Esophagus muscularis mucosa (tissue), 4 donors: Measurements from ENCODE around the gene SLC16A1. TPM values are rescaled to one million over a fixed set of nuclear protein-coding genes. Genes with fewer than 3 reads are reported as not detected.

Experiments used
- DNase-seq: peaks from one replicate; pipeline ENCODE4 v3.0.0-alpha.2; 2017; ENCODE audit errors: extremely low spot score
- H3K27ac ChIP-seq, 4 donors: fragments of 200-600 bp; sonication (generic); replicated peaks in 1 of 4; 1 replicate in 3 of 4; 2 replicates in 1 of 4; pipeline ENCODE4 v1.5.1; 2016 to 2019; ENCODE audit warnings: mild to moderate bottlenecking in 1 of 4
- H3K27me3 ChIP-seq, 4 donors: fragments of 200-600 bp; sonication (generic); one replicate each; pipeline versions ENCODE4 v1.5.1 to v1.6.0; 2016 to 2019
- H3K36me3 ChIP-seq, 4 donors: fragments of 200-600 bp; sonication (generic); one replicate each; pipeline ENCODE4 v1.5.1; 2016 to 2019
- H3K4me1 ChIP-seq, 4 donors: fragments of 200-600 bp; sonication (generic); one replicate each; pipeline ENCODE4 v1.5.1; 2016 to 2019
- H3K4me3 ChIP-seq, 4 donors: fragments of 200-600 bp; sonication (generic); 1 replicate in 2 of 4; 2 replicates in 2 of 4; pipeline ENCODE4 v1.5.1; 2016 to 2019; ENCODE audit warnings: mild to moderate bottlenecking in 4 of 4, moderate library complexity in 1 of 4
- H3K9me3 ChIP-seq, 4 donors: fragments of 200-600 bp; sonication (generic); 1 replicate in 3 of 4; 2 replicates in 1 of 4; pipeline ENCODE4 v1.5.1; 2016 to 2019
- CTCF ChIP-seq, 3 experiments: fragments of 200-600 bp in 2 of 3; fragments of 450-650 bp in 1 of 3; sonication (generic) in 2 of 3; IDR thresholded peaks; one replicate each; pipeline ENCODE4 v1.5.1; 2017 to 2019; ENCODE audit warnings: antibody characterized with exemption in 3 of 3, mild to moderate bottlenecking in 2 of 3, moderate library complexity in 1 of 3
- EP300 ChIP-seq: sonication (generic); formaldehyde crosslinking; IDR thresholded peaks from one replicate; pipeline ENCODE4 v1.6.1; 2017; ENCODE audit warnings: antibody characterized with exemption
- POLR2A ChIP-seq: fragments of 450-650 bp; IDR thresholded peaks from one replicate; pipeline ENCODE4 v1.6.1; 2017; ENCODE audit warnings: antibody characterized with exemption, moderate library complexity, mild to moderate bottlenecking, low read depth
- POLR2AphosphoS5 ChIP-seq, 2 donors: sonication (generic); formaldehyde crosslinking; IDR thresholded peaks; one replicate each; pipeline ENCODE4 v1.6.1; 2017; ENCODE audit warnings: antibody characterized with exemption in 2 of 2
- WGBS: methylation state at CpG from one replicate; pipeline ENCODE4 v1.1.5; 2018; 5-methylcytosine and 5-hydroxymethylcytosine counted together
- intact Hi-C: fragments of 100-400 bp; cut with DNase I; formaldehyde crosslinking; loops from one replicate; pipeline ENCODE4 v1.15.1; 2023
- total RNA-seq, 4 donors: library from RNA; depleted of rRNA; stranded (reverse); fragments of >200 nt; gene quantifications; one replicate each; pipeline versions ENCODE4 v1.1.0 to v1.2.1, GENCODE V29; 2016

SLC16A1 gene
- total RNA-seq, 4 donors from 2014 or later: 29.9 to 40.1 (median 33.7) TPM

GRCh38 chr1:112881742-112882127 lies 74.3 kb downstream of the SLC16A1 start:
- Histone ChIP-seq H3K36me3 (no peaks in the 10 kb centered on the region), H3K4me3 (no peak overlapping the region), H3K27me3 (no peaks in the 10 kb centered on the region), H3K9me3 (no peaks in the 10 kb centered on the region), H3K4me1 (peaks cover 3 to 10% (median 8%) of the 10 kb centered on the region in 4 donors), H3K27ac (no peak overlapping the region)
- intact Hi-C loops: loop anchor here (5.0 kb wide), 1 partner anchor 76 kb away; the partner anchor contains the start of gene SLC16A1
- 84% methylated on average over 7 of the region's 8 CpGs for WGBS
- no peak for TF ChIP-seq POLR2A
- no peak for TF ChIP-seq POLR2AphosphoS5 (IDR thresholded peaks at IDR 0.05)
- DNase-seq: no peak

GRCh38 chr1:112879834-112880233 lies 76.2 kb downstream of the SLC16A1 start:
- H3K27ac ChIP-seq: no peak overlapping the region
- intact Hi-C loops: loop anchor here (2.0 to 5.0 kb wide), 2 partner anchors 77 to 163 kb away; partner anchors contain the start of gene SLC16A1
- H3K4me1 ChIP-seq: peaks cover 3 to 10% (median 8%) of the 10 kb centered on the region in 4 donors
- no peaks in the 10 kb centered on the region for H3K9me3 ChIP-seq
- 88% methylated on average over 3 of the region's 3 CpGs for WGBS
- DNase-seq: no peak
- no peaks in the 10 kb centered on the region for H3K27me3 ChIP-seq
- TF ChIP-seq EP300: no peak
- no peak for TF ChIP-seq CTCF (IDR thresholded peaks at IDR 0.05)
- TF ChIP-seq POLR2AphosphoS5 (IDR thresholded peaks at IDR 0.05): no peak
- no peak for TF ChIP-seq POLR2A
- H3K36me3 ChIP-seq: no peaks in the 10 kb centered on the region
- no peak overlapping the region for H3K4me3 ChIP-seq

GRCh38 chr1:112878321-112878720 lies 77.7 kb downstream of the SLC16A1 start:
- Histone ChIP-seq H3K9me3 (no peaks in the 10 kb centered on the region), H3K4me1 (peaks cover 3 to 10% (median 8%) of the 10 kb centered on the region in 4 donors), H3K4me3 (no peak overlapping the region), H3K27ac (no peak overlapping the region), H3K27me3 (peaks cover 0 to 5% (median 0%) of the 10 kb centered on the region in 4 donors), H3K36me3 (no peaks in the 10 kb centered on the region)
- intact Hi-C loops: loop anchor here (2.0 kb wide), 1 partner anchor 164 kb away; no protein-coding TSS in a partner anchor
- no peak for DNase-seq
- WGBS: 73% methylated on average over 7 of the region's 9 CpGs
- TF ChIP-seq CTCF (IDR thresholded peaks at IDR 0.05): no peak
- no peak for TF ChIP-seq EP300
- no peak for TF ChIP-seq POLR2A
- TF ChIP-seq POLR2AphosphoS5 (IDR thresholded peaks at IDR 0.05): no peak

- H3K4me3 ChIP-seq: no peak overlapping the region
- intact Hi-C loops: loop anchor here (2.0 kb wide), 1 partner anchor 165 kb away; no protein-coding TSS in a partner anchor
- no peak overlapping the region for H3K27ac ChIP-seq
- H3K4me1 ChIP-seq: peaks cover 0 to 8% (median 7%) of the 10 kb centered on the region in 4 donors
- H3K36me3 ChIP-seq: no peaks in the 10 kb centered on the region
- no peaks in the 10 kb centered on the region for H3K9me3 ChIP-seq
- DNase-seq: no peak
- 52% methylated on average over 2 of the region's 2 CpGs for WGBS
- peaks cover 0 to 5% (median 0%) of the 10 kb centered on the region in 4 donors for H3K27me3 ChIP-seq
- TF ChIP-seq POLR2AphosphoS5 (IDR thresholded peaks at IDR 0.05) (no peak), CTCF (IDR thresholded peaks at IDR 0.05) (no peak), EP300 (no peak), POLR2A (no peak)
Measured at GRCh38 chr1:112877750-112878149, 78.2 kb downstream of the SLC16A1 start.

- intact Hi-C loops: no loop called here
- DNase-seq: no peak
- Histone ChIP-seq H3K4me3 (no peak overlapping the region), H3K4me1 (peaks cover 0 to 3% (median 0%) of the 10 kb centered on the region in 4 donors), H3K9me3 (no peaks in the 10 kb centered on the region), H3K27ac (no peak overlapping the region), H3K27me3 (peaks cover 0 to 5% (median 0%) of the 10 kb centered on the region in 4 donors), H3K36me3 (no peaks in the 10 kb centered on the region)
- no peak for TF ChIP-seq POLR2A
- TF ChIP-seq POLR2AphosphoS5 (IDR thresholded peaks at IDR 0.05): no peak
- TF ChIP-seq EP300: no peak
- no peak for TF ChIP-seq CTCF (IDR thresholded peaks at IDR 0.05)
- WGBS: 96% methylated on average over 2 of the region's 2 CpGs
Measured at GRCh38 chr1:112876315-112876714, 79.7 kb downstream of the SLC16A1 start.
